Measurements from ENCODE around the gene HAS3.
A peak's percentile ranks its signal among the peaks of the same experiment; 100 is the strongest.

HAS3 gene

DNA sequence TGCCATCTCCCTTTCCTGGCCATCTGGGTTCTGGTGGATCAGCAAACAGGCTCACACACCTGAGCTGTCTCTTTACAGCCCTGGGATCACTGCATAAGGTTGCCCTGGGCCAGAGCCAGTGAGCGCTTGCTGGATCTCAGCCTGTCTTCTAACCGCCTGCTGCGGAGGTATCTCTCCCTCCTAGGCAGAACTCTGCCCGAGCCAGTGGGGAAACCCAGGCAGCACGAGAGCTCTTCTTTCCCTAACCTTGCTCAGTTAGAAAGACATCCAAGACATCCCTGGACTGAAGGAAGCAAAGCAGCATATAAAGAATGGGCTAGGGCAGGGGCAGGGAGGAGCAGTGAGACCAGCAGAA is 6.4 kb downstream of the HAS3 start:
- TF ChIP-seq, protein P1, sequence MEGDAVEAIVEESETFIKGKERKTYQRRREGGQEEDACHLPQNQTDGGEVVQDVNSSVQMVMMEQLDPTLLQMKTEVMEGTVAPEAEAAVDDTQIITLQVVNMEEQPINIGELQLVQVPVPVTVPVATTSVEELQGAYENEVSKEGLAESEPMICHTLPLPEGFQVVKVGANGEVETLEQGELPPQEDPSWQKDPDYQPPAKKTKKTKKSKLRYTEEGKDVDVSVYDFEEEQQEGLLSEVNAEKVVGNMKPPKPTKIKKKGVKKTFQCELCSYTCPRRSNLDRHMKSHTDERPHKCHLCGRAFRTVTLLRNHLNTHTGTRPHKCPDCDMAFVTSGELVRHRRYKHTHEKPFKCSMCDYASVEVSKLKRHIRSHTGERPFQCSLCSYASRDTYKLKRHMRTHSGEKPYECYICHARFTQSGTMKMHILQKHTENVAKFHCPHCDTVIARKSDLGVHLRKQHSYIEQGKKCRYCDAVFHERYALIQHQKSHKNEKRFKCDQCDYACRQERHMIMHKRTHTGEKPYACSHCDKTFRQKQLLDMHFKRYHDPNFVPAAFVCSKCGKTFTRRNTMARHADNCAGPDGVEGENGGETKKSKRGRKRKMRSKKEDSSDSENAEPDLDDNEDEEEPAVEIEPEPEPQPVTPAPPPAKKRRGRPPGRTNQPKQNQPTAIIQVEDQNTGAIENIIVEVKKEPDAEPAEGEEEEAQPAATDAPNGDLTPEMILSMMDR (IDR thresholded peaks at IDR 0.05; ENCODE audit: low read depth, low read length) = no peak
- no peak for DNase-seq (ENCODE audit: low read depth in 2 of 2)
- no peak overlapping the region for H3K4me3 ChIP-seq (replicated peaks in 1 of 2; ENCODE audit: low read depth in 2 of 2, low read length in 2 of 2)

DNA sequence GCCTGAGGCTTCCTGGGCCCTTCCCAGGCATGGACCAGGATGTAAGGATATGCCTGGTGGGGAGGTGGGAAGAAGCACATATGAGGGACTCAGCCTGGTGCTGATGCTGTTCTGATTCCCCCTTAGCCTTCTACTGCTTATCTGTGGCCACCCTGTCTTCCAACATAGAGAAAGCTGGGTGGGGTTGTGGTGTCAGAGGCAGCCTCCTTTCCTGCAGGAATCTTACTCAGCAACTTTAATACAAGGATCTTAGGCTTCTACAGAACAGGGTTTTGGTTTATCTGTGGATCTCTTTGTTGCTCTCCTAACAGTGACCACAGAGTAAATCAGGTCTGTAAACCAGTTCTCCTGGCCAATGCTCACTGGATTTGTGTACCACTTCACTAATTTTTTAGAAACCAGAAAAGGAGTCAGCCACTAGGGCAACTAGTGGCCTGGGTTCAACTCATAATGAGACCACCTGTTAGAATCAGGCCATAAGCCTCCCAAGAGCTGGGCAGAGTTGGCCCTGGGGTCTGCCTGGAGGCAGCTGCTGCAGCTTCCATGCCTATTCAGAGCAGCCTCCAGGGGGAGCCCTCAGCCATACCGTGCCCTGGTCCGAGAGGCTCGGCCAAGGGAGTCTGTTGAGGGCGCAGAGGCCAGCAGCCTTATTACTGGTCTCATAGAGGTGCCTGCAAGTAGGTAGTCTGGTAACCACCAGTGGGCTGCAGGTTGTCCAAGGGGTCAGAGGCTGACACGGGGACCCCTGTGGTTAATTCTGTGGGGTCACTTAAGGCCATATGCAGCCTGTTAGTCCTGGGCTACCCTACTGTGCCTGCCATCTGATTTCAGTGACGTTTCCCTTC is 7.1 kb downstream of the HAS3 start:
- TF ChIP-seq, protein P1 (IDR thresholded peaks at IDR 0.05; ENCODE audit: low read depth, low read length) = peak; percentile 94

DNA sequence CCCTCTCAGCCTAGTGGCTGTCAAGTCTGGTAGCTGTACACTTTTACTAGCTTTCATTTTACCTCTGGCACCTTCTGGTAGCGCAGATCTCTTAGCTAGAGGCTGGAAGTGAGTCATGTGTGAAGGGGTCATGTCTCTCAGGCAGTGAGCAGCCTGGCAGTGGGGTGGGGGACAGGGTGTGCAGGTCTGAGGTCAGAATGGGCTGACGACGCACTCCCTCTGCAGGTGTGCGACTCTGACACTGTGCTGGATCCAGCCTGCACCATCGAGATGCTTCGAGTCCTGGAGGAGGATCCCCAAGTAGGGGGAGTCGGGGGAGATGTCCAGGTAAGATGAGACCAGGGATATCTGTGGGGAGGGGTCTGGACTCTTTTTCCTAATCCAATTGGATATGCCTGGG is 7.8 kb downstream of the HAS3 start:
- no peak for DNase-seq (ENCODE audit: low read depth in 2 of 2)

More for the DNA sequence above, 7.1 kb downstream of the HAS3 start:
- DNase-seq (ENCODE audit: low read depth in 2 of 2) = peak; percentile 60 to 61
- no peak overlapping the region for H3K4me3 ChIP-seq (replicated peaks in 1 of 2; ENCODE audit: low read depth in 2 of 2, low read length in 2 of 2)

DNA sequence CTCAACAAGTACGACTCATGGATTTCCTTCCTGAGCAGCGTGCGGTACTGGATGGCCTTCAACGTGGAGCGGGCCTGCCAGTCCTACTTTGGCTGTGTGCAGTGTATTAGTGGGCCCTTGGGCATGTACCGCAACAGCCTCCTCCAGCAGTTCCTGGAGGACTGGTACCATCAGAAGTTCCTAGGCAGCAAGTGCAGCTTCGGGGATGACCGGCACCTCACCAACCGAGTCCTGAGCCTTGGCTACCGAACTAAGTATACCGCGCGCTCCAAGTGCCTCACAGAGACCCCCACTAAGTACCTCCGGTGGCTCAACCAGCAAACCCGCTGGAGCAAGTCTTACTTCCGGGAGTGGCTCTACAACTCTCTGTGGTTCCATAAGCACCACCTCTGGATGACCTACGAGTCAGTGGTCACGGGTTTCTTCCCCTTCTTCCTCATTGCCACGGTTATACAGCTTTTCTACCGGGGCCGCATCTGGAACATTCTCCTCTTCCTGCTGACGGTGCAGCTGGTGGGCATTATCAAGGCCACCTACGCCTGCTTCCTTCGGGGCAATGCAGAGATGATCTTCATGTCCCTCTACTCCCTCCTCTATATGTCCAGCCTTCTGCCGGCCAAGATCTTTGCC is 9.0 kb downstream of the HAS3 start:
- TF ChIP-seq, protein P1 (IDR thresholded peaks at IDR 0.05; ENCODE audit: low read depth, low read length) = no peak
- DNase-seq (ENCODE audit: low read depth in 2 of 2) = no peak
- H3K4me3 ChIP-seq (replicated peaks in 1 of 2; ENCODE audit: low read depth in 2 of 2, low read length in 2 of 2) = no peak overlapping the region

More for the DNA sequence above, 7.8 kb downstream of the HAS3 start:
- H3K4me3 ChIP-seq (replicated peaks in 1 of 2; ENCODE audit: low read depth in 2 of 2, low read length in 2 of 2) = no peak overlapping the region
- TF ChIP-seq, protein P1 (IDR thresholded peaks at IDR 0.05; ENCODE audit: low read depth, low read length) = no peak

DNA sequence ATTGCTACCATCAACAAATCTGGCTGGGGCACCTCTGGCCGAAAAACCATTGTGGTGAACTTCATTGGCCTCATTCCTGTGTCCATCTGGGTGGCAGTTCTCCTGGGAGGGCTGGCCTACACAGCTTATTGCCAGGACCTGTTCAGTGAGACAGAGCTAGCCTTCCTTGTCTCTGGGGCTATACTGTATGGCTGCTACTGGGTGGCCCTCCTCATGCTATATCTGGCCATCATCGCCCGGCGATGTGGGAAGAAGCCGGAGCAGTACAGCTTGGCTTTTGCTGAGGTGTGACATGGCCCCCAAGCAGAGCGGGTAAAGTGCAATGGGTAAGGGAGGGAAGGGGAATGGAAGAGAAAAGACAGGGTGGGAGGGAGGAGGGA is 9.5 kb downstream of the HAS3 start:
- DNase-seq (ENCODE audit: low read depth in 2 of 2) = no peak
- TF ChIP-seq, protein P1 (IDR thresholded peaks at IDR 0.05; ENCODE audit: low read depth, low read length) = no peak
- H3K4me3 ChIP-seq (replicated peaks in 1 of 2; ENCODE audit: low read depth in 2 of 2, low read length in 2 of 2) = no peak overlapping the region

DNA sequence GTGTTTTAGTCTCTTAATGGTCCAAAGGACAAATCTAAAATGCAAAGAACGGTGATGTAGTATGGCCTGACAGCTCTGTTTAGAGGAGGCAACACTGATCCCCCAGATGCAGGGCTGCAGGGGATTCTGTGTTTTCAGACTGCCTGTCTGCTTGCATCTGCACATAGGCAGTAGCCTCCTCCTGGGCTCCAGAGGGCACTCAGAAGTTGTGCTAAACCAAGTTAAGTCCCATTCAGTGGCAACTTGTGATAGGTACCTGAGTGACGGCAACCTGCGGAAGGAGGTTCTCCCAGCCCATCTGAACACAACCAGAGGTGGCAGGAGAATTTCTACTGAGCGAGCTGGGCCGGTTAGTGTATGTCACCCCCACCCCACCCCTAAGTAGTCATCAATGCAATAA is 9.9 kb downstream of the HAS3 start:
- TF ChIP-seq, protein P1 (IDR thresholded peaks at IDR 0.05; ENCODE audit: low read depth, low read length) = no peak
- no peak overlapping the region for H3K4me3 ChIP-seq (replicated peaks in 1 of 2; ENCODE audit: low read depth in 2 of 2, low read length in 2 of 2)

More for the DNA sequence above, 9.9 kb downstream of the HAS3 start:
- no peak for DNase-seq (ENCODE audit: low read depth in 2 of 2)

All from cardiac fibroblast (primary cell).